Thoracic aorta (tissue), 2 donors: ENCODE measurements around the gene SAE1. TPM values are rescaled to one million over a fixed set of nuclear protein-coding genes. Genes with fewer than 3 reads are reported as not detected.

Source experiments
- ATAC-seq: fragments of 150-250 bp; one replicate; pipeline ENCODE4 v1.8.0; 2017; ENCODE audit warnings: low read depth; ENCODE audit not compliant: insufficient number of reproducible peaks, low FRiP score
- DNase-seq: peaks from one replicate; pipeline ENCODE4 v3.0.0-alpha.2; 2020; ENCODE audit warnings: low spot score
- H3K27ac ChIP-seq, 2 donors: fragments of 200-600 bp; sonication (generic); 1 replicate in 1 of 2; 2 replicates in 1 of 2; pipeline ENCODE4 v1.5.1; 2016; ENCODE audit warnings: mild to moderate bottlenecking in 2 of 2, moderate library complexity in 2 of 2
- H3K27me3 ChIP-seq: fragments of 200-600 bp; sonication (generic); replicated peaks from 2 replicates; pipeline ENCODE4 v1.6.0; 2016; ENCODE audit warnings: mild to moderate bottlenecking; ENCODE audit not compliant: insufficient read depth
- H3K36me3 ChIP-seq: fragments of 200-600 bp; sonication (generic); one replicate; pipeline ENCODE4 v1.5.1; 2016
- H3K4me1 ChIP-seq, 2 donors: fragments of 200-600 bp; sonication (generic); 1 replicate in 1 of 2; 2 replicates in 1 of 2; pipeline versions ENCODE4 v1.5.1 to v1.6.0; 2016; ENCODE audit warnings: low read depth in 2 of 2, mild to moderate bottlenecking in 1 of 2; ENCODE audit not compliant: control insufficient read depth in 1 of 2
- H3K4me3 ChIP-seq: fragments of 200-600 bp; sonication (generic); 2 replicates; pipeline ENCODE4 v1.5.1; 2016; ENCODE audit warnings: mild to moderate bottlenecking
- H3K9me3 ChIP-seq: fragments of 200-600 bp; sonication (generic); 2 replicates; pipeline ENCODE4 v1.5.1; 2016
- CTCF ChIP-seq: fragments of 200-600 bp; sonication (generic); IDR thresholded peaks from one replicate; pipeline ENCODE4 v1.5.1; 2019; ENCODE audit warnings: antibody characterized with exemption
- total RNA-seq, 2 donors: library from RNA; depleted of rRNA; stranded (reverse); fragments of >200 nt; gene quantifications; one replicate each; pipeline versions ENCODE4 v1.1.0 to v1.2.3, GENCODE V29; 2016

SAE1 gene
- total RNA-seq, 2 donors from 2014 or later: 39.3 to 50.8 TPM

GRCh38 chr19:47256693-47257410, 126.2 kb downstream of the SAE1 start:
- peaks cover 9 to 35% of the 10 kb centered on the region in 2 donors for H3K4me1 ChIP-seq
- H3K4me3 ChIP-seq: peak overlapping the region; percentile 77
- H3K27ac ChIP-seq: peak overlapping the region; percentile 91 to 94
- peak; percentile 81 for ATAC-seq
- peaks cover 28% of the 10 kb centered on the region for H3K36me3 ChIP-seq
- no peaks in the 10 kb centered on the region for H3K27me3 ChIP-seq
- DNase-seq: peak; percentile 100
- no peaks in the 10 kb centered on the region for H3K9me3 ChIP-seq
- no peak for TF ChIP-seq CTCF

GRCh38 chr19:47257411-47258169, 127.0 kb downstream of the SAE1 start:
- Histone ChIP-seq H3K4me1 (peaks cover 9 to 35% of the 10 kb centered on the region in 2 donors), H3K27me3 (no peaks in the 10 kb centered on the region), H3K9me3 (no peaks in the 10 kb centered on the region), H3K27ac (peak overlapping the region; percentile 90 to 94), H3K4me3 (peak overlapping the region; percentile 77), H3K36me3 (peaks cover 28% of the 10 kb centered on the region)
- DNase-seq (no peak), ATAC-seq (peak; percentile 57)
- no peak for TF ChIP-seq CTCF

- Histone ChIP-seq H3K27me3 (no peaks in the 10 kb centered on the region), H3K4me1 (peaks cover 9 to 35% of the 10 kb centered on the region in 2 donors), H3K36me3 (peaks cover 28% of the 10 kb centered on the region), H3K27ac (peak overlapping the region; percentile 90 to 94), H3K9me3 (no peaks in the 10 kb centered on the region), H3K4me3 (peak overlapping the region; percentile 77)
- ATAC-seq (no peak), DNase-seq (no peak)
- TF ChIP-seq CTCF: no peak
These were observed 127.8 kb downstream of the SAE1 start for GRCh38 chr19:47258434-47258833.

GRCh38 chr19:47258895-47259555, 128.4 kb downstream of the SAE1 start:
- ATAC-seq: no peak
- TF ChIP-seq CTCF: no peak
- Histone ChIP-seq H3K4me1 (peaks cover 9 to 35% of the 10 kb centered on the region in 2 donors), H3K9me3 (no peaks in the 10 kb centered on the region), H3K27ac (peak overlapping the region; percentile 35 to 94), H3K36me3 (peaks cover 28% of the 10 kb centered on the region), H3K4me3 (no peak overlapping the region), H3K27me3 (no peaks in the 10 kb centered on the region)
- DNase-seq: no peak

Other genes starting within 250 kb of the SAE1 start
- gene NPAS1, start 111.0 kb upstream of the SAE1 start, total RNA-seq: 1 to 10 TPM in 1 of 2 donors, under 1 TPM in 1; 0.68 to 1.3 TPM
- 10 to 100 TPM in 1 of 2 donors, 1 to 10 TPM in 1; 2.4 to 55.0 TPM for gene TMEM160, start 82.2 kb upstream of the SAE1 start, total RNA-seq
- 10 to 100 TPM; 21.9 to 26.0 TPM for gene ZC3H4, start 17.1 kb upstream of the SAE1 start, total RNA-seq
- 10 to 100 TPM in 1 of 2 donors, 1 to 10 TPM in 1; 6.5 to 21.4 TPM for gene BBC3, start 100.4 kb downstream of the SAE1 start, total RNA-seq
- gene CCDC9, start 125.7 kb downstream of the SAE1 start, total RNA-seq: 10 to 100 TPM; 26.7 to 38.9 TPM
- 10 to 100 TPM; 10.3 to 18.6 TPM for gene INAFM1, start 144.1 kb downstream of the SAE1 start, total RNA-seq
- gene C5AR1, start 179.0 kb downstream of the SAE1 start, total RNA-seq: 10 to 100 TPM; 37.6 to 51.9 TPM
- gene C5AR2, start 201.3 kb downstream of the SAE1 start, total RNA-seq: 10 to 100 TPM; 10.3 to 25.7 TPM
- 10 to 100 TPM; 20.4 to 21.3 TPM for gene DHX34, start 218.5 kb downstream of the SAE1 start, total RNA-seq